ENCODE data around the gene GNPTG.

GRCh38 chr16:1401061-1401757 lies 49.5 kb downstream of the GNPTG start:
- TF ChIP-seq HBP1 (CRISPR knock-in tag; IDR thresholded peaks at IDR 0.05) (no peak), ZNF696 (CRISPR knock-in tag; conservative IDR thresholded peaks at IDR 0.05) (no peak), REST (IDR thresholded peaks at IDR 0.05; ENCODE audit: borderline replicate concordance) (no peak), REST (CRISPR knock-in tag; IDR thresholded peaks at IDR 0.05; ENCODE audit: low read depth) (no peak), ZNF398 (CRISPR knock-in tag; IDR thresholded peaks at IDR 0.05) (no peak)
